Measurements from ENCODE around the gene RALGAPA2. TPM values are rescaled to one million over a fixed set of nuclear protein-coding genes. Genes with fewer than 3 reads are reported as not detected.

The RALGAPA2 gene
- 10 to 100 TPM; 11.7 to 16.0 TPM for total RNA-seq

- CTCF ChIA-PET: interaction anchor here (0.8 to 1.2 kb wide), 3 partner anchors 10 to 118 kb away, joined by 3 read pairs; no protein-coding TSS in a partner anchor
- peak; percentile 96 for DNase-seq
- peaks cover 6% of the 10 kb centered on the region for H3K36me3 Mint-ChIP-seq
- peaks cover 2% of the 10 kb centered on the region for H3K27me3 Mint-ChIP-seq
- peak within 1 kb of the TSS; percentile 84 for H3K4me3 Mint-ChIP-seq
- no peaks in the 10 kb centered on the region for H3K9me3 Mint-ChIP-seq (ENCODE audit: low read depth)
- H3K27ac Mint-ChIP-seq: peak within 1 kb of the TSS; percentile 88
- peak; percentile 97 for ATAC-seq
- peaks cover 29% of the 10 kb centered on the region for H3K4me1 Mint-ChIP-seq
These were observed at the start of gene RALGAPA2 for GRCh38 chr20:20712474-20713243. RALGAPA2 (minus strand) TSS chr20:20712644; CDS start chr20:20712480, 164 bp downstream.

DNA sequence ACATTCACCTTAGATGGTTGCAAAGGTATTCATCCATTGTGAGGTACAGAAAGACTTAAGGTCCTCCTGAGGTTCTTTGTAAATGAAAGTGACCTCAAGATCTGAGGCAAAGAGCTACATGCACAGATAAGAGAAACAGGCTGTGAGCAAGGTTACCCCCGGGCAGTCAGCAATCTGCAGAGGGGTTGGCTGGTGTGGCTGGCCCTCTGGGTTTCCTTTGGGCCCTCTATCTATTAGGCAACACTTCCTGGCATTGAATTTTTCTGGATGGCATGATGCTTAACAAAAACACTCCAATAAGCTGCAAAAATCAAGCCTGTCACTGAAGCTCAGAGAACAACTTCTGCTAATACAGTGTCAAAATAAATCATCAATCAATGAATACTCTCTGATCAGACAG lies 48.9 kb upstream of the RALGAPA2 start:
- CTCF ChIA-PET: interaction anchor here (2.0 kb wide), 1 partner anchor 99 kb away, joined by 5 read pairs; no protein-coding TSS in a partner anchor
- no peak for ATAC-seq
- Mint-ChIP-seq H3K27me3 (peaks cover 39% of the 10 kb centered on the region), H3K9me3 (ENCODE audit: low read depth) (no peaks in the 10 kb centered on the region), H3K27ac (no peak overlapping the region), H3K4me3 (no peak overlapping the region), H3K4me1 (no peaks in the 10 kb centered on the region), H3K36me3 (no peaks in the 10 kb centered on the region)
- no peak for DNase-seq

DNA sequence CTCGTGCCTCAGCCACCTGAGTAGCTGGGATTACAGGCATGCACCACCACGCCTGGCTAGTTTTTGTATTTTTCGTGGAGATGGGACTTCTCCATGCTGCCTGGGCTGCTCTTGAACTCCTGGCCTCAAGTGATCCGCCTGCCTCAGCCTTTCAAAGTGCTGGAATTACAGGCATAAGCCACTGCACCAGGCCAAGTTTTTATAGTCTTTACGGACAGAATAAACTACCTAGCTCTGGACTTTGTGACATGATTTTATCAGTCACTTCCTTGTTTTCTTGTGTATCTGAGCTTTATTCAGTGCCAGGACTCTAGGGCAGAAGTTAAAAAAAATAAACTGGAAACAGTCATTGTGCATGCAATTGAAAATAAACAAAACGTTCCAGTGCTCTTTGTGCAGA lies 46.7 kb upstream of the RALGAPA2 start:
- no peaks in the 10 kb centered on the region for H3K36me3 Mint-ChIP-seq
- CTCF ChIA-PET: no interaction called here
- H3K9me3 Mint-ChIP-seq (ENCODE audit: low read depth): no peaks in the 10 kb centered on the region

GRCh38 chr20:20755674-20756319 lies 43.4 kb upstream of the RALGAPA2 start:
- Mint-ChIP-seq H3K27ac (no peak overlapping the region), H3K4me3 (no peak overlapping the region), H3K27me3 (peaks cover 25% of the 10 kb centered on the region), H3K36me3 (no peaks in the 10 kb centered on the region), H3K4me1 (no peaks in the 10 kb centered on the region), H3K9me3 (ENCODE audit: low read depth) (no peaks in the 10 kb centered on the region)
- ATAC-seq: no peak
- DNase-seq: no peak
- CTCF ChIA-PET: no interaction called here

More for the DNA sequence above, 46.7 kb upstream of the RALGAPA2 start:
- ATAC-seq (no peak), DNase-seq (no peak)
- Mint-ChIP-seq H3K27me3 (peaks cover 29% of the 10 kb centered on the region), H3K4me1 (no peaks in the 10 kb centered on the region), H3K27ac (no peak overlapping the region), H3K4me3 (no peak overlapping the region)

GRCh38 chr20:20755231-20755630 lies 42.8 kb upstream of the RALGAPA2 start:
- peaks cover 25% of the 10 kb centered on the region for H3K27me3 Mint-ChIP-seq
- ATAC-seq (no peak), DNase-seq (no peak)
- no peaks in the 10 kb centered on the region for H3K4me1 Mint-ChIP-seq
- H3K36me3 Mint-ChIP-seq: no peaks in the 10 kb centered on the region
- H3K27ac Mint-ChIP-seq: no peak overlapping the region
- H3K9me3 Mint-ChIP-seq (ENCODE audit: low read depth): no peaks in the 10 kb centered on the region
- no peak overlapping the region for H3K4me3 Mint-ChIP-seq
- CTCF ChIA-PET: no interaction called here

DNA sequence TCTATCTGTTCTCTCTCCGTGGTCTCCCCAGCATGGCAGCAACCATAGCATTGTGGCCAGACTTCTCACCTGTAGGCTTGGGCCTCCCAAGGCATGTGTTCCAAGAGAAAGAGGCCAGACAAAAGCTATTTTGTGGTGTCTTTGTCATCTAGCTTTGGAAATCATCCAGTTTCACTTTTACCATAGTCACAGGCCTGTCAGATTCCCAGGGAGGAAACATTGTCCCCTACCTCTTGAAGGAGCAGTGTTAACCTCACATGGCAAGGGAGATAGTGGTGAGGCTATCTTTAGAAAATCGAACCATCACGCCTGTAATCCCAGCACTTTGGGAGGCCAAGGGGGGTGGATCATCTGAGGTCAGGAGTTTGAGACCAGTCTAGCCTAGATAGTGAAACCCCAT lies 42.3 kb upstream of the RALGAPA2 start:
- Mint-ChIP-seq H3K27me3 (peaks cover 23% of the 10 kb centered on the region), H3K9me3 (ENCODE audit: low read depth) (peaks cover 2% of the 10 kb centered on the region), H3K27ac (no peak overlapping the region), H3K4me1 (no peaks in the 10 kb centered on the region), H3K36me3 (no peaks in the 10 kb centered on the region), H3K4me3 (no peak overlapping the region)
- no peak for ATAC-seq
- DNase-seq: no peak
- CTCF ChIA-PET: no interaction called here

DNA sequence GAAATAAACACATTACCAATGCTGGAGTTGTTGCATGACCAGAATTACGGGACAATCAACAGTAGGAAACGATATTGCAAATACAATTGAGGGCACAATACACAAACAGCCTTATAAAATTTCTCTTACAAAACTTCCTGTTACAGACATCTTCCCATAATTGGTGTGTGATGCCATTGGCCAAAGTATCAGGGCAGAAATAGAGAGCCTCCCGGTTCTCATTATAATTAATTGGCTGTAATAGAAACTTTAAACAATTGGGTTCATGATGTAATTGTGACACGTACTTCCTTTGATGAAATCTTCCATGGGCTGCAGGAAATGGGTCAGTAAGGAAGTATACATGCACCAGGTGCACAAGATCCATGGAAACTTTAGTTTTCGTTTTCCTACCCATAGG lies 40.3 kb upstream of the RALGAPA2 start:
- Mint-ChIP-seq H3K4me3 (no peak overlapping the region), H3K27me3 (peaks cover 12% of the 10 kb centered on the region), H3K4me1 (no peaks in the 10 kb centered on the region), H3K9me3 (ENCODE audit: low read depth) (peaks cover 6% of the 10 kb centered on the region), H3K27ac (no peak overlapping the region), H3K36me3 (no peaks in the 10 kb centered on the region)
- ATAC-seq (no peak), DNase-seq (no peak)
- CTCF ChIA-PET: no interaction called here

- Mint-ChIP-seq H3K36me3 (no peaks in the 10 kb centered on the region), H3K4me1 (no peaks in the 10 kb centered on the region), H3K4me3 (no peak overlapping the region), H3K27ac (no peak overlapping the region), H3K9me3 (ENCODE audit: low read depth) (peaks cover 6% of the 10 kb centered on the region), H3K27me3 (peaks cover 18% of the 10 kb centered on the region)
- no peak for DNase-seq
- no peak for ATAC-seq
- CTCF ChIA-PET: no interaction called here
These were observed 34.9 kb upstream of the RALGAPA2 start for GRCh38 chr20:20747298-20747697.

DNA sequence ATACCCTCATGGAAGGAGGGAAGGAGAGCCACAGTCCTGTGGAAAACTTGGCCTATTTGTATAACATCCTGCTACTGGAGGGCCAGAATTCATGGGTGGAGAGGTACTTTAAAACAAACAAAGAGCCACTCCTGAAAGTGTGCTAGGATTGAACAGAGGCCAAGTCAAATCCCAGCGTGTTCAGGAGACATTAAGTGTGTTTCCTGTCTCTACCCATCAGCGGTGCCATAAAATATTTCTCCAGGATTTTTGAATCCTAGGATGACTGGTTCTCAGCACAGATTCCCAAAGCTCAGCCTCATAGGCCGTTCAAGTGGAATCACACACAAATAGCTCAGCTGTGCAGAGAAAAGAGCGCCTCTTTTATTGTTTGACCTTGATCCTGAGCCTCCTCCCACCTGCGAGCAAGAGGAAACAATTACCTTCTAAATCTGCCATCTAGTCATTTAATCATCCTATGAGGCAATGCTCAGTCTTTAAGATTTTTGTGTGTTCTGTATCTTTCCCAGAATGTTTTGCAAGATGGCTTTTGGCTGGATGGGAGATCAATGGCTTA lies 31.8 kb upstream of the RALGAPA2 start:
- no peak overlapping the region for H3K4me3 Mint-ChIP-seq
- ATAC-seq (no peak), DNase-seq (no peak)
- no peak overlapping the region for H3K27ac Mint-ChIP-seq
- CTCF ChIA-PET: no interaction called here
- H3K36me3 Mint-ChIP-seq: no peaks in the 10 kb centered on the region
- peaks cover 34% of the 10 kb centered on the region for H3K27me3 Mint-ChIP-seq
- no peaks in the 10 kb centered on the region for H3K4me1 Mint-ChIP-seq
- H3K9me3 Mint-ChIP-seq (ENCODE audit: low read depth): peaks cover 4% of the 10 kb centered on the region

DNA sequence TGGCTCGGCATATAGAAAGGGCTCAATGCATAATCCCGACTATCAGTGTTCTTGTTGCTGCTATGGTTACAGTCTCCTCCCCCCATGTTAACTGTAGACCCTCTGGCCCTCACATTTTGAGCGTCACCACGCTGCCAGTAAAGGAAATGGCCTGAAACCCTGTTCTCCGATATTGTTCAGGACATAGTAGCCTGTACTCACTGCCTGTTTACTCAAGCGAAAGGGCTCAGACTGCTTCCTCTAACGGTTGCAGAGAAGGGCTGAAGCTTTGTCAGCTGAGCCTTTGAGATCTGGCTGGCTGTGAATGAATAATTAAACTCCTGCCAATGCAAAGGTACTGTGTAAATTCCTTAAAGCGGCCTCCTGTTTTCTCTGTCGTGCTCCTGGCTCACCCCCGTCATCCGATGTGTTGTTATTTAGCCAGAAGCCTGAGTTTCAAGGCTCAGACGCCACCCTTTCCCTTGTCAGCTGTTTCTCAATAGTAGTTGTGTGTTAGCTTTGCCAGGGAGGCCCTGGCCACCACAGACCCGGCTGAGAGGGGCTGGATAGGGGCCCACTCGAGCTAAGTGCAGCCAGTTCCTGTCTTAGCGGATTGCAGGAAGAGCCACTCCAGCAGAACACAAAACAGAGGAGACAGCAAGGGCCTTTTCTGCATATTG lies 31.2 kb upstream of the RALGAPA2 start:
- no peak for ATAC-seq
- CTCF ChIA-PET: no interaction called here

GRCh38 chr20:20741087-20742045 lies 28.9 kb upstream of the RALGAPA2 start:
- CTCF ChIA-PET: no interaction called here
- DNase-seq (no peak), ATAC-seq (no peak)
- Mint-ChIP-seq H3K27ac (no peak overlapping the region), H3K27me3 (peaks cover 38% of the 10 kb centered on the region), H3K9me3 (ENCODE audit: low read depth) (no peaks in the 10 kb centered on the region), H3K4me3 (no peak overlapping the region), H3K4me1 (no peaks in the 10 kb centered on the region), H3K36me3 (no peaks in the 10 kb centered on the region)

More for the DNA sequence above, 31.2 kb upstream of the RALGAPA2 start:
- H3K9me3 Mint-ChIP-seq (ENCODE audit: low read depth): no peaks in the 10 kb centered on the region
- no peak overlapping the region for H3K27ac Mint-ChIP-seq
- no peaks in the 10 kb centered on the region for H3K36me3 Mint-ChIP-seq
- no peaks in the 10 kb centered on the region for H3K4me1 Mint-ChIP-seq
- H3K4me3 Mint-ChIP-seq: no peak overlapping the region
- H3K27me3 Mint-ChIP-seq: peaks cover 38% of the 10 kb centered on the region
- DNase-seq: no peak

GRCh38 chr20:20740541-20740940 lies 28.1 kb upstream of the RALGAPA2 start:
- Mint-ChIP-seq H3K36me3 (no peaks in the 10 kb centered on the region), H3K27me3 (peaks cover 38% of the 10 kb centered on the region), H3K9me3 (ENCODE audit: low read depth) (no peaks in the 10 kb centered on the region), H3K4me1 (no peaks in the 10 kb centered on the region), H3K4me3 (no peak overlapping the region), H3K27ac (no peak overlapping the region)
- CTCF ChIA-PET: no interaction called here
- ATAC-seq: no peak
- DNase-seq: no peak

DNA sequence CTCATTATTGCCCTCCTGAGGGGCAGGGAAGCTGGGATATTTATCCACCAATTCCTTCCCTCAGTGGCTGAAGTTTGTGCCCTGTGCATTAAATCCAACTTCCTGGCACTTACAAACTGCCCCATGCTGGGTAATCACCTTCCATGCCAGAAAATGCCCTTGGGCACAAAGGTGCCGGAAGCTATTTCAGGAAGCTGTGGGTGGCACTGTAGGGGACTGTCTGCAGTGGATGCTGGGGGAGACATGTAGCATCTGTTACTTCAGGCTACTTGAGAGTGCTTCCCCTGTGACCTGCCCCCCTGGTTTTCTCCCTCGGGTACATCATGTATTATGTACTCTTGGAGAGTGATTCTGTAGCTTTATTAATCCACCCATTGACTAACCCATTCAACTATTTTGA lies 24.7 kb upstream of the RALGAPA2 start:
- CTCF ChIA-PET: no interaction called here
- H3K4me1 Mint-ChIP-seq: peaks cover 9% of the 10 kb centered on the region
- ATAC-seq: no peak

More for the DNA sequence above, 24.7 kb upstream of the RALGAPA2 start:
- H3K27me3 Mint-ChIP-seq: peaks cover 20% of the 10 kb centered on the region
- no peak overlapping the region for H3K27ac Mint-ChIP-seq
- no peaks in the 10 kb centered on the region for H3K36me3 Mint-ChIP-seq
- no peak for DNase-seq
- H3K9me3 Mint-ChIP-seq (ENCODE audit: low read depth): no peaks in the 10 kb centered on the region
- H3K4me3 Mint-ChIP-seq: no peak overlapping the region
